ENCODE measurements around the gene NOS1AP. TPM values are rescaled to one million over a fixed set of nuclear protein-coding genes. Genes with fewer than 3 reads are reported as not detected.
A peak's percentile ranks its signal among the peaks of the same experiment; 100 is the strongest.
"Not testable (repeated sequence)": the region's sequence is repeated elsewhere in the genome, so short reads cannot be mapped to it uniquely, and the experiment has no call there.

The NOS1AP gene
- polyA plus RNA-seq, 3 donors = 8.9 to 10.2 (median 9.0) TPM

DNA sequence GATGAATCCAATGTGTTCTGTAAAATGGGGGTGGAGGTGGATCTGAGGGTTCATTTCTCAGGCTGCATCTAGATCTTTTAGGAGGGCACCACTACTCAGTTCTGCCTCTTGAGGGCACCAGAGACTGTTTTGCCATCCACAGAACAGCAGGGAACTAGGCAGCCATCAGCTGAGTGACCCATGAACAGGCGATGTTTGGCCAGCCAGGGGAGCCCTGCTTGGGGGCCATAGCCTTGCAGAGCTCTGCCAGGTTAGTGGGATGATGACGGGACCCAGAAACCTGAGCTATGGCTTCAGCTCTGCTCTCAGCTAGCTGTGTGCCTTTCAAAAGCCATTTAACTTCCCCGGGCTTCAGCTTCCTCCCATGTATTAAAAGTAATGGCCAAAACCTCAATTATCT lies 13.4 kb upstream of the NOS1AP start:
- DNase-seq (ENCODE audit: low read depth in 3 of 3, low spot score in 2 of 3) = peak in 2 of 3 donors; percentile 39 to 56

DNA sequence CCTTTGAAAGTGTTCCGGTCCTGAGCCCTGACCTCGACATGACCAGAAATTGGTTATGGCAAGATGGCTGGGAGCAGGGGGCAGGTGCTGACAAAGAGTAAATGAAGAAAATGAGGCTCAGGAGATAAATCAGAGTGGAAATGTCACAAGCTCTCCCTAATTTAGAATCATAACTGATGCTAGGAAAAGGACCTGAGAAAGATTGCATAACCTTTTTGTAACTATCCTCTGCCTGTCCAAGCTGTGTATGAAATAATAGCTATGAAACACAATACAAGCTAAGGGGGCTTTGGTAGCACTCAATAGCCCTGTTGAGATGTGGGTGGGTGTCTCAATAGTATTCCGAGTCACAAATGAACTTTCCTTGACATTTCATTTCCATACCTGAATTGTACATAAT lies 12.9 kb upstream of the NOS1AP start:
- DNase-seq (ENCODE audit: low read depth in 3 of 3, low spot score in 2 of 3) = no peak

DNA sequence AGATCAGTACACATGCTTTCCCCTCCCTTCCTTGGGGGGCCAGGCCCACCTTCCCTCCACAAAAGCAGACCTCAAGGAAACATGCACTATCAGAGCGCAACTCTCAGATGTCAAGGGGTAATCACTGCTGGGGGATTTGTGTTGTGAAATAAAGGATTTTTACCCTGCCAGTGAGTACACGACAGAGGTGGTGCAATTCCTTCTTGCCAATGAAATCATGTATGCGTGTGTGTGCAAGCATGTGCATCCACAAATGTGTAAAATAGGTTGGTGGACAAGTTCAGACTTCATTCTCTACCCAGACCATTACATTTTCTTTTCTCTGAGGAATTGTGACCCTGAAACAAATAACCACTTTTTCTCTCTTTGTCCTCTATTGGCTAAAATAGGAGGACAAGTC lies 9.8 kb upstream of the NOS1AP start:
- no peak for DNase-seq (ENCODE audit: low read depth in 3 of 3, low spot score in 2 of 3)

DNA sequence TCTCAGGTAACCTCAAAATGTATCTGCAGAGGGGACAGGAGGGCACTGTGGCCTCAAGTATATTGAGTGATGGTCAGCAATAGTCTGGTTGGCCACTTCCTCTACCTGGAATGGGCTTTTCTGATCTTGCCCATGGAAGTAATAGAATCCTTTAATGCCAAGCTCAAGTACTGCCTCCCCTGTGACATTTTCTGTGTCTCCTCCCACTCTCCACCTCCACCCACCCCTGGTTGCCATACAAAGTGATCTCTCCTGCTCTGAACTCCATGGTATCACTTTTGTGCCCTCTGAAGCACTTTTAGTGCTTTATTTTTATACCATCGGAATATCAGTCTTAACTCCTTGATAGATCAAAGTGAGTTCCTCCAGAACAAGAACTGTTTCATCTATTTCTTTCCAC lies 9.2 kb upstream of the NOS1AP start:
- no peak for DNase-seq (ENCODE audit: low read depth in 3 of 3, low spot score in 2 of 3)

- DNase-seq (ENCODE audit: low read depth in 3 of 3, low spot score in 2 of 3) = no peak
Measured at GRCh38 chr1:162062542-162063015, 6.9 kb upstream of the NOS1AP start.

DNA sequence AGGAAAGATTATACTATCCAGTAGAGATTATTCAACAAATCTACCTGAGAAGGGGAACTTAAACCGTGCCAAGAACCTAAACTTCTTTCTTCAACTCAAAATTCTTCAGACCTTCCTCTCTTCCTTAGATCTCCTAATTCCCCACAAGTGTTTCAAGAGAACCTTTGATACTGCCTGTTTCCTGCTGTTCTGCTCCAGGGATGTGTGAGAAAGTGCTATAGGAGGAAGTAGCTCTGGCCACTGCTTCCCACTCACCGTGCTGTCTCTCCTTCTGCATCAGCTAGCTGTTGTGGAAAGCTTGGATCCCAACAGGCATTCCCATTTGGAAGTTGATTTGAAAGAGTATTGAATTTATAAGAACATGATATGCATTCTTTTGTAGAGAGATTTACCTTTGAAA lies 4.5 kb upstream of the NOS1AP start:
- no peak for DNase-seq (ENCODE audit: low read depth in 3 of 3, low spot score in 2 of 3)

DNA sequence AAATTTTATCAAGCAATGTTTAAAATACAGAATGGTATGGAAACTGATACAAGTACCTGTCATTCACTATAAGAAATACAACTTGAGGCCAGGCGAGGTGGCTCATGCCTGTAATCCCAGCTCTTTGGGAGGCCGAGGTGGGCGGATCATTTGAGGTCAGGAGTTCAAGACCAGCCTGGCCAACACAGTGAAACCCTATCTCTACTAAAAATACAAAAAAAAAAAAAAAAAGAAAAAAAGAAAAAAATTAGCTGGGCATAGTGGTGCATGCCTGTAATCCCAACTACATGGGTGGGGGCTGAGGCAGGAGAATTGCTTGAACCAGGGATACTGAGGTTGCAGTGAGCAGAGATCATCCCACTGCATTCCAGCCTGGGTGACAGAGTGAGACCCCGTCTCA lies 2.7 kb upstream of the NOS1AP start:
- DNase-seq (ENCODE audit: low read depth in 3 of 3, low spot score in 2 of 3) = not testable (repeated sequence)

DNA sequence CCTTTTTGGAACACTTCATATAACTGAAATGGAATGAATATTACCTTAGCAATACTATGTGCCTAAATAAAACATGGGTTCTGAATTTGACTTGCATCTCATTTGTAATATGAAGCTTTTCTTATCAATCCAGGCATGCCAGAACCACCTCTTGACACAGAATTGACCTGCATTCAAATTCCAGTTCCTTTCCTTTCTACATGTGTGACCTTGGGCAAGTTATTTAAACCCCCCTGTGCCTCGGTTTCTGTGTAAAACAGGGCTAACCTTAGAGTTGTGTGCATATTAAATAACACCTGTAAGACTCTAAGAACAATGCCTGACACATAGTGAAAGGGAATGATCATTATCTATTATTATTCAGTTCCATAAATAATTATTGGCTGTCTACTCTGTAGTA lies 2.0 kb upstream of the NOS1AP start:
- DNase-seq (ENCODE audit: low read depth in 3 of 3, low spot score in 2 of 3) = no peak

GRCh38 chr1:162068301-162068700 lies 1.2 kb upstream of the NOS1AP start:
- no peak for DNase-seq (ENCODE audit: low read depth in 3 of 3, low spot score in 2 of 3)

GRCh38 chr1:162070094-162070748 lies 730 bp downstream of the NOS1AP start:
- no peak for DNase-seq (ENCODE audit: low read depth in 3 of 3, low spot score in 2 of 3)

DNA sequence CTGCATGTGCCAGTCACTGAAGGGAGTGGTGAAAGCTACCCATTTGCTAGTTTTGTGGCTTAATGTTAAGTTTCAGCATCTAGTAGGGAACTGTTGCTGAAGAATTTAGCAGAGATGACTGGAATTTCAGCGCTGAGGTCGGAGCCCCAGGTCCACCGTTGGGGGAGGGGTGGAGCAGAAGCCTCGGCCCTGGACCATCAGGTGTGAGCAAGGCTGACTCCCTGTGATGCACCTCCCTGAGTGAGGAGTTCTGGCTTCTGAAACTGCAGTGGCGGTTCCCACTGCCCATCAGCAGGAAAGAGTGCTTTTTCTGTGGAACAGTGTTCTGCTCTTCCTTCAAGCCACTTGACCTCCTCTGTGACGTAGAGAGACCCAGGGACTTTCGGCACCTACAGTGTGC lies 1.3 kb downstream of the NOS1AP start:
- DNase-seq (ENCODE audit: low read depth in 3 of 3, low spot score in 2 of 3) = no peak

DNA sequence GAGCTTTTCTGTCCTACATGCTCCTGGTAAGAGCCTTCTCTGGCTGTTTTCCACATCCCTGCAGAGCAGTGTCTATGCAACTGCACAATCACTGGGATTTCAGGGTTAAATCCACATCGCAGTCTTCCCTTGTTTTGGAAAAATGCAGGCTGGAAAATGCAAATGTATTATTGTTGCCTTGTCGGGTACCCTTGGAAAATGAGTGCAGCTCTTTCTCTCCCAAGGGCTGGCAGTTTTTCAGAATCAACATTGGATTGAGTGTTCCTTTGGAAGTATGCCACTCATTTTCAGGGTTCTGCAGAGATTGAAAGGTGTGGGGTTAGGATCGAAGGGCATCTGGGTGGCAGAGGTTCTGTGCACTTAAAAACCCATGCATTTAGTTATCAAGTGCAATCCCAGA lies 3.2 kb downstream of the NOS1AP start:
- no peak for DNase-seq (ENCODE audit: low read depth in 3 of 3, low spot score in 2 of 3)

DNA sequence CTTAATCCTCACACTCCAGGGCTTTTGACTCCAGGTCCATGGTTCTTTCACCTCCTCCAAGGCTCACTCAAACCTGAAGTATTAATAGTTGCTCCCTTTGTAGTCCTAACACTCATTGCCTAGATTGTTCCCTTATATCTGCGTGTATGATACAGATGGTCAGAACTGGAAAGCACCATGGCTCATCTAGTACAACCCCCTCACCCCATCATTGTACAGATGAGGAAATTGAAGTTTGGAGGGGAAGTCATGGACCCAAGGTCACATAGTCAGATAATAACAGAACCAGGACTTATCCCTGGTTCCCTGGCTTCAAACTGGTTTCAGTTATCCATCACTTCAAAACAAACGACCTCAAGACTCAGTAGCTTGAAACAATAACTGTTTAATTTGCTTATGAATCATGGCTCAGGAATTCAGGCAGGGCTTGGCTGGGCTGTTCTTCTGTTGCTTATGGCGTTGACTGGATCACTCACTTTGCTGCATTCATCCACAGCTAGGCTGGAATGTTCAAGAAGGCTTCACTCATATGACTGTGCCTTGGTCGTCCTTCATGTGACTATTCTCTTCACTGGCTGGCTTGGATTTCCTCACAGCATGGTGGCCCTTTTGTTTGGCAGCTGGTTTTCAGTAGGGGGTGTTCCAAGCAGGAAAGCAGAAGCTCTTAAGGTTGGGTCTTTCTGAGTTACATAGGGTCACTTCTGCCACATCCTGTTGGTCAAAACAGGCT lies 5.0 kb downstream of the NOS1AP start:
- DNase-seq (ENCODE audit: low read depth in 3 of 3, low spot score in 2 of 3) = no peak

DNA sequence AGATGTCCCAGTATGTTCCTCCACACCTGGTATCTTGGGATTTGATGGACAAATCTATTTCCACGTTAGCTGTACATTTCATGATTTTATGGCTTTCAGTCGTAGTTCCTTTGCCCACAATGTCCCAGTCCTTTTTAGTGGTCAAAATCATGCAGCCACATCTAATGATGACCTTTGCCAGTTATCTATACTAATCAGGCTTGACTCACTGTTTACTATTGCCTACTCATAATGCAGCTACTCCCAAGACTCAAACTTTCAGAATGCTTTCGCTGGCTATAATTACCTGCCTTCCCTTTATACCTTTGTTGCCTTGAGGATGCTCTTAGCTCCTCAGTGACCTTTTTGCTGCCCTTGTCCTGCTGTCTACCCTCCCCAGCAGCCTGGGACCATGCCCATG lies 6.4 kb downstream of the NOS1AP start:
- DNase-seq (ENCODE audit: low read depth in 3 of 3, low spot score in 2 of 3) = no peak

GRCh38 chr1:162077648-162078299 lies 8.3 kb downstream of the NOS1AP start:
- no peak for DNase-seq (ENCODE audit: low read depth in 3 of 3, low spot score in 2 of 3)

DNA sequence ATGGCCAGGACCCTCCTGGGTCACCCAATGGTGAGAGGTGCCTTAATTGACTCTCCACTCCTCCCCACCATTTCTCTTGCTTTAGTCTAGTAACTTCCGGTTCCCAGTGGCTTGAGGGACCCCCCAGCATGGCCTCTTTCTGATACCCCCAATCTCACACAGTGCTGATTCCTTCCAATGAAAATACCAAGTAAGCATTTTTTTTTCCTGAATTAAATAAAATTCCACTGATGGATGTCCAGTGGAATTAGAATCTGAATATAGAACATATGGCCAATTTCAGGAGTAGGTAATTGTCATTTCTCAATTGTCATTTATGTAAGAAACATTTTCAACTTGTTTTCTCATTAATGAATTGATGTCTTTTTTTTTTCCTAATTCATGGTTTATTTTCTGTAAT lies 9.5 kb downstream of the NOS1AP start:
- no peak for DNase-seq (ENCODE audit: low read depth in 3 of 3, low spot score in 2 of 3)

- DNase-seq (ENCODE audit: low read depth in 3 of 3, low spot score in 2 of 3) = no peak
Measured at GRCh38 chr1:162080472-162081015, 11.1 kb downstream of the NOS1AP start.

GRCh38 chr1:162081316-162081715 lies 11.8 kb downstream of the NOS1AP start:
- DNase-seq (ENCODE audit: low read depth in 3 of 3, low spot score in 2 of 3) = no peak

DNA sequence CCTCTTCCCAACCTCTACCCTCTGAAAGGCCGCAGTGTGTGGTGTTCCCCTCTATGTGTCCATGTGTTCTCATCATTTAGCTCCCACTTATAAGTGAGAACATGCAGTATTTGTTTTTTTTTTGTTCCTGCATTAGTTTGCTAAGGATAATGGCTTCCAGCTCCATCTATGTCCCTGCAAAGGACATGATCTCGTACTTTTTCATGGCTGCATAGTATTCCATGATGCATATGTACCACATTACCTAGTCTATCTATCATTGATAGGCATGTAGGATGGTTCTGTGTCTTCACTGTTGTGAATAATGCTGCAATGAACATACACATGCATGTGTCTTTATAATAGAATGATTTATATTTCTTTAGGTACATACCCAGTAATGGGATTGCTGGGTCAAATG lies 12.6 kb downstream of the NOS1AP start:
- DNase-seq (ENCODE audit: low read depth in 3 of 3, low spot score in 2 of 3) = not testable (repeated sequence)

GRCh38 chr1:162083273-162083672 lies 13.8 kb downstream of the NOS1AP start:
- no peak for DNase-seq (ENCODE audit: low read depth in 3 of 3, low spot score in 2 of 3)

- DNase-seq (ENCODE audit: low read depth in 3 of 3, low spot score in 2 of 3) = no peak
Measured at GRCh38 chr1:162085991-162086390, 16.5 kb downstream of the NOS1AP start.

- no peak for DNase-seq (ENCODE audit: low read depth in 3 of 3, low spot score in 2 of 3)
Measured at GRCh38 chr1:162087111-162087510, 17.6 kb downstream of the NOS1AP start.

Data from right renal cortex interstitium (tissue), 3 donors.